ENCODE measurements around the gene SMIM1.

GRCh38 chr1:3803905-3804626, 31.5 kb downstream of the SMIM1 start:
- TF ChIP-seq CTCF (conservative IDR thresholded peaks at IDR 0.05 in 1 of 2, IDR thresholded peaks at IDR 0.05 in 1 of 2; ENCODE audit: low read depth in 1 of 2, low read length in 2 of 2) (no peak), EZH2 (IDR thresholded peaks at IDR 0.05; ENCODE audit: low read length, missing control alignments) (no peak)

Measured in fibroblast of lung (primary cell).